Measurements from ENCODE around the gene PKHD1. TPM values are rescaled to one million over a fixed set of nuclear protein-coding genes. Genes with fewer than 3 reads are reported as not detected.

Gene PKHD1
- total and polyA plus RNA-seq, 2 of the 8 experiments (the other 6 are each of a cell fraction or from before 2014, with no cell fraction given), result 0.06 to 0.09 TPM

- Histone ChIP-seq H2BK12ac (ENCODE audit: low read depth, low read length) (no peak overlapping the region), H3K36me3 (ENCODE audit: control insufficient read depth in 2 of 4, insufficient read depth in 4 of 4, low read length in 3 of 4) (no peaks in the 10 kb centered on the region), H4K8ac (ENCODE audit: extremely low read depth, insufficient read depth, low read length) (no peak overlapping the region), H4K20me1 (replicated peaks in 1 of 2; ENCODE audit: control insufficient read depth in 1 of 2, insufficient read depth in 2 of 2, low read length in 2 of 2) (no peaks in the 10 kb centered on the region), H2BK15ac (ENCODE audit: low read length) (no peak overlapping the region), H3K9me3 (ENCODE audit: insufficient read depth in 2 of 2, low read depth in 1 of 2, low read length in 1 of 2) (no peaks in the 10 kb centered on the region), H3K56ac (replicated peaks; ENCODE audit: insufficient read length, low read depth, low read length) (no peak overlapping the region), H3K4ac (replicated peaks; ENCODE audit: insufficient read length, low read depth, low read length) (no peak overlapping the region), H4K5ac (ENCODE audit: insufficient read length, low read depth, low read length) (no peak overlapping the region), H3K14ac (ENCODE audit: insufficient read length) (no peak overlapping the region), H2AK5ac (ENCODE audit: low read depth, low read length) (no peak overlapping the region), H3K79me2 (ENCODE audit: control insufficient read depth in 1 of 2, insufficient read depth in 2 of 2, low read length in 2 of 2) (no peaks in the 10 kb centered on the region), H3K4me3 (ENCODE audit: extremely low read depth in 1 of 4, insufficient read depth in 2 of 4, low read depth in 3 of 4, low read length in 4 of 4) (no peak overlapping the region), H3K4me1 (replicated peaks in 1 of 4; ENCODE audit: control insufficient read depth in 3 of 4, insufficient read depth in 4 of 4, low read length in 3 of 4) (no peaks in the 10 kb centered on the region), H2AFZ (ENCODE audit: low read length) (no peak overlapping the region), H3K9ac (replicated peaks in 1 of 4; ENCODE audit: extremely low read depth in 1 of 4, low read depth in 3 of 4, low read length in 3 of 4) (no peak overlapping the region), H3K79me1 (ENCODE audit: low read depth, low read length) (no peaks in the 10 kb centered on the region), H3K18ac (ENCODE audit: extremely low read depth, low read length) (no peak overlapping the region), H2BK5ac (ENCODE audit: low read depth, low read length) (no peak overlapping the region), H2BK120ac (replicated peaks; ENCODE audit: low read depth, low read length) (no peak overlapping the region), H4K91ac (replicated peaks; ENCODE audit: insufficient read length, low read length) (no peak overlapping the region), H2BK20ac (ENCODE audit: low read length) (no peak overlapping the region), H3K4me2 (ENCODE audit: insufficient read depth in 1 of 2, low read depth in 2 of 2, low read length in 2 of 2) (no peak overlapping the region), H3K27ac (ENCODE audit: low read depth, low read length) (no peak overlapping the region), H3K23me2 (ENCODE audit: low read depth, low read length) (no peaks in the 10 kb centered on the region), H3K27me3 (replicated peaks in 1 of 4; ENCODE audit: control insufficient read depth in 3 of 4, extremely low read depth in 1 of 4, insufficient read depth in 3 of 4, low read length in 3 of 4) (no peaks in the 10 kb centered on the region), H3K23ac (ENCODE audit: insufficient read length) (no peak overlapping the region)
- DNase-seq (ENCODE audit: low read depth in 1 of 2, low spot score in 2 of 2), result no peak
- 93% methylated on average over 4 of the region's 4 CpGs; no CpG with 5 or more reads in 1 of the 2 experiments for WGBS, 2 experiments (ENCODE audit: extremely low coverage in 1 of 2, insufficient coverage in 1 of 2, insufficient read length in 1 of 2, insufficient replicate concordance in 2 of 2, low coverage in 1 of 2, low lambda C conversion rate in 2 of 2, missing lambda C conversion rate in 1 of 2)
- FAIRE-seq, result no peak
- ChIA-PET CTCF (ENCODE audit: partially characterized antibody) (interaction anchor here (4.3 kb wide), 1 partner anchor 11 kb away, joined by 26 read pairs; no protein-coding TSS in a partner anchor), POLR2A (ENCODE audit: partially characterized antibody) (no interaction called here)
- TF ChIP-seq TCF12 (IDR thresholded peaks at IDR 0.05; ENCODE audit: low read depth, low read length), result no peak
- no peak for TF ChIP-seq MAFK (IDR thresholded peaks at IDR 0.05; ENCODE audit: low read depth, low read length)
- TF ChIP-seq TBP (IDR thresholded peaks at IDR 0.05; ENCODE audit: low read depth, low read length), result no peak
- TF ChIP-seq PHF8 (conservative IDR thresholded peaks at IDR 0.05; ENCODE audit: low read depth, low read length), result no peak
- no peak for TF ChIP-seq JUND (IDR thresholded peaks at IDR 0.05; ENCODE audit: low read length)
- no peak for TF ChIP-seq USF2 (IDR thresholded peaks at IDR 0.05; ENCODE audit: low read length)
- no peak for TF ChIP-seq FOSL1 (IDR thresholded peaks at IDR 0.05; ENCODE audit: insufficient read depth, low read depth, low read length)
- TF ChIP-seq CREB1 (IDR thresholded peaks at IDR 0.05), result no peak
- no peak for TF ChIP-seq KDM4A (IDR thresholded peaks at IDR 0.05; ENCODE audit: low read depth, low read length, severe bottlenecking)
- TF ChIP-seq ATF3 (IDR thresholded peaks at IDR 0.05; ENCODE audit: insufficient read depth, low read depth, low read length), result no peak
- TF ChIP-seq GABPA (IDR thresholded peaks at IDR 0.05; ENCODE audit: borderline replicate concordance, insufficient read depth, low read length), result no peak
- TF ChIP-seq CBX8 (IDR thresholded peaks at IDR 0.05; ENCODE audit: borderline replicate concordance, low read depth, low read length), result no peak
- TF ChIP-seq RBBP5 (IDR thresholded peaks at IDR 0.05; ENCODE audit: borderline replicate concordance, low read depth, low read length), result no peak
- TF ChIP-seq SIRT6 (IDR thresholded peaks at IDR 0.05; ENCODE audit: low read length), result no peak
Measured at GRCh38 chr6:51630011-51630410, 457.4 kb downstream of the PKHD1 start.

Measured in H1 (cell line).